ENCODE results near the gene A2M.

- TF ChIP-seq POLR2A (IDR thresholded peaks at IDR 0.05) (no peak), CTCF (IDR thresholded peaks at IDR 0.05) (no peak)
Measured at GRCh38 chr12:9120487-9121184, 4.9 kb upstream of the A2M start.

Measured in ovary (tissue), 3 donors.